Cortex of kidney (tissue), 1 donor: ENCODE measurements around the gene TMEM235.

Experiments used
- DNase-seq: peaks from one replicate; lab custom pipeline; 2025; lab: John Stamatoyannopoulos, UW

Gene TMEM235

DNA sequence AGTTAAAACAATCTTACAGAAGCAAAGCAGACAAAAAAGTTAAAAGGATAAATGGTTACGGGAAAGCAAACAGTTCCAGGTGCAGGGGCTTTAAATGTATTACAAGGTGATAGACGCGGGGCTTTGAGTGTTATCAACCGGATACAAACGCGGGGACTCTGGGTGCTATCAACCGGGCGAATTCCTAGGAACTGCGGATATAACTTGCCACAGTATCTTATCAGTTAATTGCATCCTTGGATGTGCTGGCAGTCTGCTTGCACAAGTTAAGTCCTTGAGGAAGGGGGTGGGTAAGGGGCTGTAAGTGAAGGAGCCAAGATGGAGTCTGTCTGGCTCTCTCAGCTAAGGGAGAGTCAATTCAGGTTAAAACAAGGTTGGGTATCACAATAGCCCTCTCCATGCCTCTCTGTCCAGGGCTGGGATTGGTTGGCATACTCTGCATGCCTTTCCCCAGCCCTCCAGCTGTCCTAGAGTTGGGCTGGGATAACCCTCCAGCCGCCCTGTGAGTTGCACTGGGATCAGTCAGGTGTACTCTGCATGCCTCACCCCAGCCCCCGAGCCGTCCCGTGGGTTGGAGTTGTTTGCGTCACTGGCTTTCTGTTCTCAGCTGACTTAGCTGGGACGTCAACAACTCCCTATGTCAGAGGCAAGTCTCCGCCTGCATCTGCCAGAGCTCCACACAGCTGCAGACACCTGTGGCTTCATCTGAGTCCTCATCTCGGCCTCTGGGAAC lies 40.9 kb downstream of the TMEM235 start:
- DNase-seq: no peak

DNA sequence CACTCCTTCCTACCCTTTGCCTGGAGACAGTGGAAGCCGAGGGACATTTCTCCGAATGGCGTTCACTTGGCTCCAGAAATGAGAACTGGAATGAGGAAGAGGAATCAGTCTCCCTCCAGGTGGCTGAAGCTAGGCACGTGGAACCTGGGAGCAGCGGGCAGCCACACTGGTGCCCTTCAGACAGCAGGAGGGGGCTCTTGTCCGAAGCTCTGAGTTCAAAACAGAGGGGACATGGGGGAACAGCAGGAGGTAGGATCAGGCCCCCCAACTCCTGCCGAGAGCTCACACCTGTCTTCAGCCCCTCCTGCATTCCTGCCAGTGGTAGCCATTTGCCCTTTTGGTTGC lies 41.5 kb downstream of the TMEM235 start:
- DNase-seq: no peak

DNA sequence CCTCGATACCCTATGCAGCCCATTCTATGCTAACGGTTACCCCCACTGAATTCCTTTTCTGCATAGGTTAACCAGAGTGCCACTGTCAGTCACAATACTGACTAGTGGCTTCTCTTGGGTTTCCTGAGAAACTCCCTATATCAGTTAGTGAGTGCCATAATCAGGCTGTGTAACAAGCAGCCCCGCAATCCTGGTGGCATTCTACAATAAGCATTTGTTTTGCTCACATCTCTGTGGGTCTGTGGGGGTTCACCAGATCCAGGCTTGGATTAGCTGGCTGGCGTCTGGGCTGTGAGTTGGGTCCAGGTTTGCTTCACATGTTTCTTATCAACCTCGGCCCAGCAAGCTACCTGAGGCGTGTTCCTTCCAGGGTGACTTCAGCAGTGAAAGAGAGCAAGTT lies 42.4 kb downstream of the TMEM235 start:
- no peak for DNase-seq

DNA sequence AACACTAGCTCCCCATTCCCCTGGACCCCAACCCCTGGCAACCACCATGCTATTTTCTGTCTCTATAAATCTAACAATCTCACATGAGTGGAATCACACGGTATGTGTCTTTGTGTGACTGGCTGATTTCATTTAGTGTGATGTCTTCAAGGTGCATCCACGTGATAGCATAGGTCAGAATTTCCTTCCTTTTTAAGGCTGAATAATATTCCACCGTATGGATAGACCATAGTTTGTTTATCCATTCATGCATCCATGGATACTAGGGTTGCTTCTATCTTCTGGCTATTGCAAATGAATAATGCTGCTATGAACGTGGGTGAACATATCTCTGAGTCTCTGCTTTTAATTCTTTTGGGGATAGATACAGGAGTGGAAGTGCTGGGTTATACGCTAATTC lies 43.9 kb downstream of the TMEM235 start:
- DNase-seq: no peak

DNA sequence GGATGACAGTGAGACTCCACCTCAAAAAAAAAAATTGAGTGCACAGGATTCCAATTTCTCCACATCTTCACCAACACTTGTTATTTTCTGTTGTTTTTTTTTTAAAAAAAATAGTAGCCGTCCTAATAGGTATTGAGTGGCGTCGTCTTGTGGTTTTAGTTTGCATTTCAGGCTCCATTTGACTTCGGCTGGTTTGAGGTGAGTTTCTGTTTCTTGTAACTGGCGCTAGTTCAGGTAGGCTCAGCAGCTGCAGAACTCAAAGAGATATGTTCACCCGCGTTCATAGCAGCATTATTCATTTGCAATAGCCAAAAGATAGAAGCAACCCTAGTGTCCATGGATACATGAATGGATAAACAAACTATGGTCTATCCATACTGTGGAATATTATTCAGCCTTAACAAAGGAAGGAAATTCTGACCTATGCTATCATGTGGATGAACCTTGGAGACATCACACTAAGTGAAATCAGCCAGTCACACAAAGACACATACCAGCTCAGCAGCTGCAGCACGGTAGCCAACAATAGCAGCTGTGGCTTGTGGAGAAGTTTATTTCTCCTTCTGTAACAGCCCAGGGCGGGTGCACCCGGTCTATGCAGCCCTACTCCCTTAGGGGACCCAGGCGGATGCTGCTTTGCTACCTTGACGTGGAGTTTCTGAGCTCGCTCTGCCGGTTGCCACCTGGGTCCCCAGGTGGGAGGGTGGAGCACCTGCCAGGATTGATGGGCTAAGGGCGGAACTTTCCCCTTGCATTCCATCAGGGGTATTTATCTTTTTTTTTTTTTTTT lies 44.9 kb downstream of the TMEM235 start:
- DNase-seq: no peak

DNA sequence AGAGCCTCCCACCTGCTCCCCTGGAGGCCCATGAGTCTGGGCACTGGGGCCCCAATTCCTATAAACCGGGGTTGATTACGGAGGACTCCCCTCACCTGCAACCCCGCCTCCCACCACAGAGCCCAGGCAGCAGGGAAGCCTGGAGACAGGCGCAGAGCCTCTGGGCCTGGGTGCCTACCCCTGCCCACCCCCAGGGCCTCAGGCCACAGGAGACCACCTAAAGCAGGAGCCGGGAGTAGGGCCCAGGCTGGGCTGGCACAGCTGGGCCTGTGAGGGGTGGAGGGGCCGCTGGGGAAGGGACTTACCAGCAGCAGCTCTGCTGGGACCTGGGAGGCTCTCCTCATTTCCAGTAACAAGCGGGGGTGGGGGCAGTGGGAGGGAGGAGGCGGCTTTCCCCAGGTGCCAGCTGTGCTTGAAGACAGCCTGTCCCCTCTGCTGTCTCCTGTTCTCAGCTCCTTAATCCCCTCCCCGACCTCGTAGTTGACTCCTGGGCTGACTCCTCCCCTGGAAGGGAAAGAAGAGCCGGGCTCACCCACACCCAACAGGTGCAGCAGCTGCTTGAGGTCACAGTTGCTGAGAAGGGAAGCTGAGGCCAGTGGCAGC lies 46.8 kb downstream of the TMEM235 start:
- no peak for DNase-seq

DNA sequence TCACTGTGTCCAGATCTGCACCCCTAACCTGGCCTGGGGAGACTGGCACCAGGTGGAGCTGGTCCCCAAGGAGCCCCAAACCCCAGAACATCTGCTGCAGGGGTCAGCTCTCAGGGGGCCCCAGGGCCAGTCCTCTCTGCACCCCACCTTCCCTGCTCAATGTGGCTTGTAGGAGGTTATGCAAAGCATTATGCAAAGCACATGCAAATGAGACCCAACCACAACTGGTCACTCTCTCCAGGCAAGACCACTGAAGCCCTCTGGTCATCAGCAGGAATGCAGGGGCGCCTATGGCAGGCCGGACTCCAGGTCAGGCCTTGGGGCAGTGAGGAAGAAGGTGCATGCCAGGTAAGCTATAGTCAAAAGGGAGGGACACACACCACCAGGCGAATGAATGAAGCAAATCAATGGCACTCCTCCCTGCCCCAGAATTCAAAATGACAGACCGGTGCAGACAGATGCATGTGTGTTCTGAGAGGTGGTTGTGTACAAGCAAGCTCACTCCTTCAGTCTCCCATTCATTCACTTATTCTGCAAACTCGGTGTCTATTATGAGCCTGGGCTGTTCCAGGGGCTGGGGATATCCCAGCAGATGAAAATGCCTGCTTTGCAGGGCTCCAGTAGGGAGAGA lies 48.0 kb downstream of the TMEM235 start:
- no peak for DNase-seq

DNA sequence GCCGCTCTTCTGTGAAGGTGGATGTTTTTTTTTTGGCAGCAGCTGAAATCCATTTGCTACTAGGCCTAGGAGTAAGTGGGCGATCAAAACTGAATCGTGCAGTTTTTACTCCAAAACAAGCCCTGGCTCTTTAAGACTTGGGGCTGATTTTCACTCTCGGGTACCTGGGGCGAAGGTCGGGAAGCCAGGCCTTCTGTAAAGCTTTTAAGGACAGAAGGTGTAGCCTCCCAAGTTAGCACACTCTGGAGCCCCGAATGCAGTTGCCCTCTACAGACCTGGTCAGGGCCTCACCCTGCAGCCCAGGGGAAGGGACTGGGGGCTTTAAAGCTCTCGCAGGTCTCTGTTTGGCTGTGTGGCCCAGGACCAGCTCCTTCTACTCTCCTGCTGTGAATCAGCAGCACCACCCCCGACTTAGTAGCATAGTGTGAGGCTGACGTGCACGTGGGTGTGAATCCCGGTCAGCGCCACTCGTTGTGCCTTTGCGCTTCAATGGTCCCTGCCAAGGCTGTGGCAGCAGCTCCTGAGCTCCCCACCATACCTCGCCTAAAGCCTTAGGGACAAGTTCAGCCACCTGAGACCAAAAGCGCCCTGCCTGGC lies 49.9 kb downstream of the TMEM235 start:
- DNase-seq: no peak

DNA sequence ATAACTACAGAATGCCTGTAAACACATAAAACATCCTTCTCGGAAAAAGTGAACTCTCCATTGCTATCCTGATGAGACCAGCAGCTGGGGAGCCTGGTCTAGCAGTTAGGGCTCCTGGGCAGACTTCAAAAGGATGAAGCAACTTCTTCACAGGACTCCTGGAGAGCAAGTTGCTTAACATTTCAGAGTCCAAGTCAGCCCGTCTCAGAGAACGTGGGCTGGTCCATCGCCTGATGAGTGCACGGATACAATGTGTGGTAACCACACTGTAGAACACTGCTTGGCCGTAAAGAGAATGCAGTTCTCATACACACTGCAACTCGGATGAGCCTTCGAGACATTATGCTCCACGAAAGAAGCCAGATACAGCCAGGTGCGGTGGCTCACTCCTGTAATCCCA lies 52.7 kb downstream of the TMEM235 start:
- DNase-seq: no peak

DNA sequence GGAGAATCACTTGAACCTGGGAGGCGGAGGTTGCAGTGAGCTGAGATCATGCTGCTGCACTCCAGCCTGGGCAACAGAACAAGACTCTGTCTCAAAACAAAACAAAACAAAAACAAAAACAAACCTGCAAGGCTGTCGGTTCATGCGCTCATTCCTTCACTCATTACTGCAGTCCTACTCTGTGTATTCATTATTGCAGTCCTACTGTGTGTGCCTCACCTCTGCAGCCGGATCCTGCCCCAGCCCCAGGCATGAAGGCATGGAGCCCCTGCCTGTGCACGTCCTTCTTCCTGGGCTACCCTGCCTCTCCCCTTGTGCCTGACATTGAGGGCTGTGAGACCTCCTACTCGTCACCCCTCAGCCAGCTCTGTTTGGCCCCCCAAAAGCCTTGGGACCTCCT lies 57.6 kb downstream of the TMEM235 start:
- DNase-seq: no peak

DNA sequence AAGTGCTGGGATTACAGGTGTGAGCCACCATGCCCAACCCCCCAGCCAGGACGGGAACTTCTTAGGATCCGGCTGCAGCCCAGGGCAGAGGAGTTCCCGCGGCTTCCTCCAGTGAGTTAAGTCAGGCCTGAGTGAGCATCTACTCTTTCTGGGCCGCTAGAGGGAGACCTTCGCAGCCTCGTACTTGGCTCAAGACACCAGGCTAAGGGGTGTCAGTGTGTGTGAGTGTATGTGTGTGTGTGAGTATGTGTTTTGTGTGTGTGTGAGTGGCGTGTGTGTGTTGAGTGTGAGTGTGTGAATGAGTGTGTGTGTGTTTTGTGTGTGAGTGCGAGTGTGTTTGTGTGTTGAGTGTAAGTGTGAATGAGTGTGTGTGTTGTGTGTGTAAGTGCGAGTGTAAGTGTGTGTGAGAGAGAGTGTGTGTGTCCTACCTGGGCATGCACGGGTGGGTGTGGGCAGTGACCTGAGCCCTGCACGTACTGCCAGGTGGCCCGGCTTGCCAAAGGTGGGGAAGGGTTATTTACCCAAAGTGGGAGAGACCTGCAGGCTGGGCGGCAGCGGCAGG lies 58.5 kb downstream of the TMEM235 start:
- no peak for DNase-seq
